ENCODE data around the gene CDH8. TPM values are rescaled to one million over a fixed set of nuclear protein-coding genes. Genes with fewer than 3 reads are reported as not detected.

Gene CDH8
- total and polyA plus RNA-seq, 2 donors (not counting 3 experiments of a cell fraction or from before 2014, with no cell fraction given) = not detected

DNA sequence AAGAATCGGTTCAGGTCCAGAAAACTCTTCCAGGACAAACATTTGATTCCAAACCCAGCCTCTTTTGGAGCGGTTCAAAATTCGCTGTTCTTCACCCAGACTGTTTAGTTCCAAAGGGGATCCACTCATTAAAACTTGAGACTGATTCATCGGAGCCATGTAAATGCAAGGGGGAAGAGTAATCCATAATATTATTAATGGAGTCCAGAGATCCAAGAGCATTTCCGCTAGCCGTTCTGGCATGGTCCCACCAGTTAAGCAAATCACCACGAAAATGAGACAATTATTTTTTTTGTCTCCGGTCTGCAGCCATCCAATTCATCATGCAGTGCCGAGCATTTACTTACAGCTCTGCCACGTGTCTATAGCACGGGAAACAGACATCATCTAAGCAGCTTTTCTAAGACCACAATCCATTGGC lies 15.1 kb downstream of the CDH8 start:
- Histone ChIP-seq H3K4me3 (replicated peaks in 1 of 3; ENCODE audit: insufficient read depth in 1 of 3, low read depth in 1 of 3, low read length in 3 of 3) (no peak overlapping the region), H3K9ac (replicated peaks; ENCODE audit: extremely low read depth, insufficient read depth, low read length) (no peak overlapping the region), H3K4me1 (ENCODE audit: control insufficient read depth, extremely low read depth, insufficient read depth, low read length) (no peaks in the 10 kb centered on the region), H3K9me1 (replicated peaks; ENCODE audit: control insufficient read depth, extremely low read depth, insufficient read depth, low read length) (no peaks in the 10 kb centered on the region), H3K4me2 (ENCODE audit: insufficient read depth, low read length) (no peak overlapping the region), H3K27me3 (ENCODE audit: control insufficient read depth in 2 of 2, insufficient read depth in 2 of 2, low read length in 2 of 2) (no peaks in the 10 kb centered on the region), H3K36me3 (ENCODE audit: control insufficient read depth in 2 of 2, extremely low read depth in 1 of 2, insufficient read depth in 2 of 2, low read length in 2 of 2) (no peaks in the 10 kb centered on the region), H4K20me1 (replicated peaks; ENCODE audit: control insufficient read depth, extremely low read depth, insufficient read depth, low read length) (no peaks in the 10 kb centered on the region), H3K79me2 (ENCODE audit: control insufficient read depth, insufficient read depth, low read length) (no peaks in the 10 kb centered on the region), H3K27ac (ENCODE audit: insufficient read depth, low read depth, low read length) (no peak overlapping the region), H2AFZ (ENCODE audit: low read depth, low read length) (no peak overlapping the region), H3K9me3 (replicated peaks; ENCODE audit: control insufficient read depth, insufficient read depth, low read length) (no peaks in the 10 kb centered on the region)
- FAIRE-seq (no peak), DNase-seq (ENCODE audit: low read depth, low spot score) (no peak)
- intact Hi-C loops (cut with micrococcal nuclease) = no loop called here
- dilution Hi-C loops (cut with MboI; ENCODE audit: extremely low pct_ligation_motif_present, low sequenced_read_pairs) = no loop called here
- no TSS peak for BruUV-seq (replicated peaks)
- TF ChIP-seq POLR2A (IDR thresholded peaks at IDR 0.05; ENCODE audit: low read depth, low read length) (no peak), EZH2 (IDR thresholded peaks at IDR 0.05; ENCODE audit: borderline replicate concordance, low read depth, low read length, severe bottlenecking) (no peak), MYC (IDR thresholded peaks at IDR 0.05; ENCODE audit: low read depth, low read length) (no peak), JUN (IDR thresholded peaks at IDR 0.05; ENCODE audit: borderline replicate concordance, insufficient read depth, insufficient read length, low read depth) (no peak), FOS (IDR thresholded peaks at IDR 0.05; ENCODE audit: borderline replicate concordance, insufficient read depth, low read length) (no peak), GATA2 (IDR thresholded peaks at IDR 0.05; ENCODE audit: insufficient read depth, insufficient read length, low read depth, low read length) (no peak), POLR2AphosphoS5 (IDR thresholded peaks at IDR 0.05; ENCODE audit: insufficient read depth, low read depth, low read length) (no peak)
- TF ChIP-seq, protein P1, sequence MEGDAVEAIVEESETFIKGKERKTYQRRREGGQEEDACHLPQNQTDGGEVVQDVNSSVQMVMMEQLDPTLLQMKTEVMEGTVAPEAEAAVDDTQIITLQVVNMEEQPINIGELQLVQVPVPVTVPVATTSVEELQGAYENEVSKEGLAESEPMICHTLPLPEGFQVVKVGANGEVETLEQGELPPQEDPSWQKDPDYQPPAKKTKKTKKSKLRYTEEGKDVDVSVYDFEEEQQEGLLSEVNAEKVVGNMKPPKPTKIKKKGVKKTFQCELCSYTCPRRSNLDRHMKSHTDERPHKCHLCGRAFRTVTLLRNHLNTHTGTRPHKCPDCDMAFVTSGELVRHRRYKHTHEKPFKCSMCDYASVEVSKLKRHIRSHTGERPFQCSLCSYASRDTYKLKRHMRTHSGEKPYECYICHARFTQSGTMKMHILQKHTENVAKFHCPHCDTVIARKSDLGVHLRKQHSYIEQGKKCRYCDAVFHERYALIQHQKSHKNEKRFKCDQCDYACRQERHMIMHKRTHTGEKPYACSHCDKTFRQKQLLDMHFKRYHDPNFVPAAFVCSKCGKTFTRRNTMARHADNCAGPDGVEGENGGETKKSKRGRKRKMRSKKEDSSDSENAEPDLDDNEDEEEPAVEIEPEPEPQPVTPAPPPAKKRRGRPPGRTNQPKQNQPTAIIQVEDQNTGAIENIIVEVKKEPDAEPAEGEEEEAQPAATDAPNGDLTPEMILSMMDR (IDR thresholded peaks at IDR 0.05; ENCODE audit: extremely low read depth in 1 of 2, insufficient read depth in 1 of 2, low read depth in 1 of 2, low read length in 2 of 2) = no peak
- TF ChIP-seq, protein P2, sequence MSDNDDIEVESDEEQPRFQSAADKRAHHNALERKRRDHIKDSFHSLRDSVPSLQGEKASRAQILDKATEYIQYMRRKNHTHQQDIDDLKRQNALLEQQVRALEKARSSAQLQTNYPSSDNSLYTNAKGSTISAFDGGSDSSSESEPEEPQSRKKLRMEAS (IDR thresholded peaks at IDR 0.05; ENCODE audit: insufficient read depth, insufficient read length) = no peak
- ChIA-PET POLR2A (no interaction called here), CTCF (no interaction called here)
